GM19324 (cell line): ENCODE results near the gene IAPP.
"Not testable (repeated sequence)": the region's sequence is repeated elsewhere in the genome, so short reads cannot be mapped to it uniquely, and the experiment has no call there.

Experiments
- ATAC-seq: cut with Tn5 transposase; IDR thresholded peaks from one replicate; pipeline ENCODE4 v1.9.1; 2021; ENCODE audit warnings: mild to moderate bottlenecking, moderate library complexity; ENCODE audit not compliant: unreplicated experiment, low FRiP score

IAPP gene

DNA sequence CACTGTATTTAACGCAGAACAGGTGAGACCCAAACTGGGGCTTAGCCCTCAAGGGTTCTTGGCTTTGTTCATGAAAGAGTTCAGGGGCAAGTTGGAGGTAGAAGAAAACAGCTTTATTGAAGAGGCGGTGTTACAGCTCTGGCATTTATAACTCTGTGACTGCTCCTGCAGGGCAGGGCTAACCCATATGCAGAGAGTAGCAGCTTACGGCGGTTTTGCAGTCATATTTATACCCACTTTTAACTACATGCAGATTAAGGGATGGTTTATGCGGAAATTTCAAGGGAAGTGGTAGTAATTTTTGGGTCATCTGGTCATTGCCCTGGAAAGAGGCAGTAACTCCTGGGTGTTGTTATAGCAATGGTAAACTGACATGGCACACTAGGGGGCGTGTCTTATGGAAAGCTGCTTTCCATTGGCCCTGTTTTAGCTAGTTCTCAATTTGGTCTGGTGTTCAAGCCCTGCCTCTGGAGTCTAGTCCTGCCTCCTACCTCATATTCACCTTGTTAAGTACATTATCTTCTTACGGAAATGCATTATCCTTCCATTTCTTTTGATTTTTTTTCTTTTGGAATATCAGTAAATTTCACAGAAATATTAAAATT lies 1.8 kb upstream of the IAPP start:
- no peak for ATAC-seq

DNA sequence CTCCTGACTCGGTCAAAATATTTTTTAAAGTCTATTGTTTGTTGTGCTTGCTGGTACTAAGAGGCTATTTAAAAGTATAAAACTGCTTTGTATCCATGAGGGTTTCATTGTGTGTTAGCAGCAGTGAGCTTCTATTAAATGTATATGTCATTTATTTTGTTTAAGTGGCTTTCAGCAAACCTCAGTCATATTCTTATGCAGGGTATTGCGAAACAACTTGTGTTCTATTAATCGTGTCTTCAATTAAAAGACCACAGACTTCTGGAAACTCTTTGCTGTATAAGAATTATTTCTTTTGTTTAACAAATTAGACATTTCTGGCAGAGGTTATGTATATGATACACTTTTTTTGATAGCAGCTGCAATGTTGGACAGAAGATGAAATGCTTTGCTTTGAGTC lies 6.5 kb downstream of the IAPP start:
- ATAC-seq: no peak

GRCh38 chr12:21381320-21381719 lies 8.6 kb downstream of the IAPP start:
- ATAC-seq: not testable (repeated sequence)

DNA sequence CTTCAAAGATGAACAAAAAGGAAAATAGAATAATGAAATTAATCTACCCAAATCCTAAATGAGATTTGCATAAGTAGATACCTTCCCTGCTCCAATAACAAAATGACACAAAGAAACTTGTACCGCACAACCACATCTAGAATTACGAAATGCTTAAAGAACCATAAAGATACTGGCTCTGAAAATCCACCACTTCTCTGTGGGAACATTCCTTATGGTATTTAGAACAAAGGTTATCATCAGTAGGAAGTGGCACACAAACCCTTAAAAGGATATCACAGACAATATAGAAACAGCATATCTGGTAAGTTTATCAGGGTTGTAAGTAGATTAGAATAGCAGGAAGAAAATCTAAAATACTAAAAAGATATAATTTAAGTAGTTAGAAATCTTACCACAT lies 11.6 kb downstream of the IAPP start:
- ATAC-seq: no peak

DNA sequence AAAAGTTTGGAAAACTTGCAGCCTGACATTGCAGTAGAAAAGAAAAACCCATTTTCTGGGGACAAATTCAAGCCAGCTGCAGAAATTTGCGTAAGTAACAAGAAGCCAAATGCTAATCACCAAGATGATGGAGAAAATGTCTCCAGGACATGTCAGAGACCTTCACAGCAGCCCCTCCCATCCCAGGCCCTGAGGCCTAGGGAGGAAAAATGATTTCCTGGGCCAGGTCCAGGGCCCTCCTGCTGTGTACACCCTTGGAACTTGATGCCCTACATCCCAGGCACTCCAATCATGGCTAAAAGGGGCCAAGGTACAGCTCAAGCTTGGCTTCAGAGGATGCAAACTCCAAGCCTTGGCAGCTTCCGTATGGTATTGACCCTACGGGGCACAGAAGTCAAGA lies 14.5 kb downstream of the IAPP start:
- no peak for ATAC-seq

GRCh38 chr12:21392384-21392783 lies 19.7 kb downstream of the IAPP start:
- no peak for ATAC-seq

DNA sequence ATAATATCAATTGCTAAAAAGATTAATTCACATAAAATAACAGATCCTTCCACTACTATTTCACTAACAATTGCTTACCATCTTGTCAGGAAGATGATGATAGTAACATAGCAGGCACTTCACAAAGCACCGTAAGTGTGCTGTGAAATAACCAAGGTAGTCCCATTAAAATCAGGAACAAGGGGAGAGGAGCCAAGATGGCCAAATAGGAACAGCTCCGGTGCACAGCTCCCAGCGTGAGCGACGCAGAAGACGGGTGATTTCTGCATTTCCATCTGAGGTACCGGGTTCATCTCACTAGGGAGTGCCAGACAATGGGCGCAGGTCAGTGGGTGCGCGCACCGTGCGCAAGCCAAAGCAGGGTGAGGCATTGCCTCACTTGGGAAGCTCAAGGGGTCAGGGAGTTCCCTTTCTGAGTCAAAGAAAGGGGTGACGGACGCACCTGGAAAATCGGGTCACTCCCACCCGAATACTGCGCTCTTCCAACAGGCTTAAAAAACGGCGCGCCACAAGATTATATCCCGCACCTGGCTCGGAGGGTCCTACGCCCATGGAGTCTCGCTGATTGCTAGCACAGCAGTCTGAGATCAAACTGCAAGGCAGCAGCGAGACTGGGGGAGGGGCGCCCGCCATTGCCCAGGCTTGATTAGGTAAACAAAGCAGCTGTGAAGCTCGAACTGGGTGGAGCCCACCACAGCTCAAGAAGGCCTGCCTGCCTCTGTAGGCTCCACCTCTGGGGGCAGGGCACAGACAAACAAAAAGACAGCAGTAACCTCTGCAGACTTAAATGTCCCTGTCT lies 22.3 kb downstream of the IAPP start:
- ATAC-seq: not testable (repeated sequence)

DNA sequence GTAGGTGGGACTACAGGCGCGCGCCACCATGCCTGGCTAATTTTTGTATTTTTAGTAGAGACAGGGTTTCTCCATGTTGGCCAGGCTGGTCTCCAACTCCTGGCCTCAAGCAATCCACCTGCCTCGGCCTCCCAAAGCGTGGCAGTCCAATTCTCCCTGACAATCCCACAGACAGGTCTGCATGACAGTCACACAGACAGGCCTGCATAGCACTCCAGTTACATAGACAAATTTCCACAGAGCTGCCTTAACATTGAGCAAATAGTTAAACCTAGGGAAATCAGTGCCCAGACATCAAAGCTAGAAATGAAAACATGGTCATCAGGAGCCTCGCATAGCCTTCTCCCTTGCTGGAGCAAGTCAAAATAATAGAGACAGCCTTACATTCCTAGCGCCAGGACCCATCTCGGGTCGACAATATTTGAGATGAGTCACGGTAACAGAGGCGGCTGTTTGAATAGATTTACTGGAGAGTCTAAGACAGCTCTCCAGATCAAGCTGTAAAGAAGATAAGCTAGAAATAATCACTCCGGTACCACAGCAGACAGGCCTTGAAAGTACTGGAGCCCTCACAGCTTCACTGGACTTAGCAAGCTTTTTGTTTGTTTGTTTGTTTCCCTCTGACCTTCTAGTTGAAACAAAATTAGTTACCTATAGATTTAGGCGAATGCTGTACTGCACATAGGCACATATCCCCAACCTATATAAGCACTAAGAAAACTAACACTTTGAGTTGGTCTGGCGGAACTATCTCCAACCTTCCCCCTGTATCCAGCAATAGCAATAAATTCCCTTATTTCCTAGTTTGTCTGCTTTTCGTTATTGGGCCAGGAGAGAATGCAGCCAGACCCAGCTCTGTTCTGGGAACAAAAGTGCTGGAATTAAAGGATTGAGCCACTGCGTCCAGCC lies 40.9 kb downstream of the IAPP start:
- ATAC-seq: no peak

- ATAC-seq: no peak
Observed at GRCh38 chr12:21416511-21417121, 43.9 kb downstream of the IAPP start.

DNA sequence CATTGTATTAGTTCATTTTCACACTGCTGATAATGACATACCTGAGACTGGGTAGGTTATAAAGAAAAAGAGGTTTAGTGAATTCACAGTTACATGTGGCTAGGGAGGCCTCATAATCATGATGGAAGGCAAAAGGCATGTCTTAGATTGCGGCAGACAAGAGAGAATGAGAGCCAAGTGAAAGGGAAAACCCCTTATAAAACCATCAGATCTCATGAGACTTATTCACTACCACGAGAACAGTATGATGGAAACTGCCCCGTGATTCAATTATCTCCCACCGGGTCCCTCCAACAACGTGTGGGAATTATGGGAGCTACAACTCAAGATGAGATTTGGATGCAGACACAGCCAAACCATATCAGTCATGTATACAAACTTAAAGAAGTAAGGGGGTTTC lies 45.7 kb downstream of the IAPP start:
- not testable (repeated sequence) for ATAC-seq

DNA sequence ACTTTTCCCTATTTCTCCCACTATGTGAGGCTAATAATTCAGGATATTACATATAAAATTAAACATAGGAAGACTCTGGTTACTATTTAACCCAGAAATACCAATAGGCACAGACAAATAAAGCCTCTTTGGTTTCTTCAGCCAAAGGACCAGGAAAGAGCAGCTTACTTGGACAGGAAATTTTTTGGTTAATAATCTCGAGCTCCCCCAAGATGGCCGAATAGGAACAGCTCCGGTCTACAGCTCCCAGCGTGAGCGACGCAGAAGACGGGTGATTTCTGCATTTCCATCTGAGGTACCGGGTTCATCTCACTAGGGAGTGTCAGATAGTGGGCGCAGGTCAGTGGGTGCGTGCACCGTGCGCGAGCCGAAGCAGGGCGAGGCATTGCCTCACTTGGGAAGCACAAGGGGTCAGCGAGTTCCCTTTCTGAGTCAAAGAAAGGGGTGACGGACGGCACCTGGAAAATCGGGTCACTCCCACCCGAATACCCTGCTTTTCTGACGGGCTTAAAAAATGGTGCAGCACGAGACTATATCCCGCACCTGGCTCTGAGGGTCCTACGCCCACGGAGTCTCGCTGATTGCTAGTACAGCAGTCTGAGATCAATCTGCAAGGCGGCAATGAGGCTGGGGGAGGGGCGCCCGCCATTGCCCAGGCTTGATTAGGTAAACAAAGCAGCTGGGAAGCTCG lies 46.5 kb downstream of the IAPP start:
- ATAC-seq: not testable (repeated sequence)

DNA sequence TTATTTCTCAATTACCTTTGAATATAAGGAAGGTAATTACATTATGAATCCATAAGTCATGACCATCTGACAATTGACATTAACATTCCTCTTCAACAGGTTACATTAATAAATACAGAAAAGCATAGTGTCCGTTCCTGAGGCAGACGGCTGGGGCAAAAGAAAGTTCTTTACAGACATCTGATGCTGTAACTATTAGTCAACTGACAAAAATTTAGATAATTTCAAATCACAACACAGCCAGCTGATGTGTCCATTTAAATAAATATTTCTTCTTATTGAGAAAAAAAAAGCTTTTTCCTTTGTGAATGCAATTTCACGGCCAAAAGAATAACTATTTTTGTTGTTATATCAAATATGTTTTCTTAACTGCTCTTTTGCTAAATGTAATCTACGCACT lies 55.5 kb downstream of the IAPP start:
- no peak for ATAC-seq
